DMS53 treated with DMSO at 0.1 percent for 48 hours (cell line): Measurements from ENCODE around the gene DNAH1.
"Not testable (repeated sequence)": the region's sequence is repeated elsewhere in the genome, so short reads cannot be mapped to it uniquely, and the experiment has no call there.

ENCODE experiments used
- DNase-seq: peaks from one replicate; lab custom pipeline; 2025; ENCODE audit not compliant: unreplicated experiment; lab: John Stamatoyannopoulos, UW

DNAH1 gene

DNA sequence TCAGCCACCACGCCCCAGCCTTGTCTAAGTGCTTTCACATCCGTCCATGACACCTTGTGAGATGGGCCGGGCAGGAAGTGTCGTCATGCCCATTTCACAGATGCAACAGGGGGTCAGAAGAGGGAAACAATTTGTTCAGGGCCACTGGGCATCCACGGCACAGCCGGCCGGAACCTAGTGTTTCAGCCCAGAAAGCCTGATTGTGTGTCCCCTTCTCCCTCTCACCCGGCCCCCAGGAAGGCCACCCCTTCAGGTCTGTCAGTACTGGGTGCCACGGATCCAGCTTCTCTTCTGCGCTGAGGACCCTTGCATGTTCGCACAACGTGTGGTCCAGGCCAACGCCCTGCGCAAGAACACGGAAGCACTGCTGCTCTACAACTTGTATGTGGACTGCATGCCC lies 15.8 kb downstream of the DNAH1 start:
- no peak for DNase-seq

DNA sequence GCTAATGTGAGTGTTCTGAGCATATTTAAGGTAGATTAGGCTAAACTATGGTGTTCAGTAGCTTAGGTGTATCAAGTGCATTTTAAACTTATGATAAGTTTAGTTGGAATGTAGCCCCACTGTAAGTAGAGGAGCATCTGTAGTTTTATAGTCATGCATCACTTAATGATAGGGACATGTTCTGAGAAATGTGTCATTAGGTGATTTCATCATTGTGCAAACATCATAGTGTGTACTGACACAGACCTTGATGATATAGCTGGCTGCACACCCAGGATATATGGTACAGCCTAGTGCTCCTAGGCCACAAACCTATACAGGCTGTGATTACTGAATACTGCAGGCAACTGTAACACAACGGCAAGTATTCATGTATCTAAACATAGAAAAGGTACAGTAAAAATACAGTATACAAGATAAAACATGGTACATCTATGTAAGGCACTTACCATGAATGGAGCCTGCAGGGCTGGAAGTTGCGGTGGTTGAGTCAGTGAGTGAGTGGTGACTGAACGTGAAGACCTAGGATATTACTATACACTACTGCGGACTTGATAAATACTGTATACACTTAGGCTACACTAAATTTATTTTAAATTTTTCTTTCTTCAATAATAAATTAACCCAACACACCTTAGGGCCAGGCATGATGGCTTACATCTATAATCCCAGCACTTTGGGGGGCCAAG lies 17.9 kb downstream of the DNAH1 start:
- peak; percentile 32 for DNase-seq

GRCh38 chr3:52338131-52338530 lies 22.0 kb downstream of the DNAH1 start:
- not testable (repeated sequence) for DNase-seq

DNA sequence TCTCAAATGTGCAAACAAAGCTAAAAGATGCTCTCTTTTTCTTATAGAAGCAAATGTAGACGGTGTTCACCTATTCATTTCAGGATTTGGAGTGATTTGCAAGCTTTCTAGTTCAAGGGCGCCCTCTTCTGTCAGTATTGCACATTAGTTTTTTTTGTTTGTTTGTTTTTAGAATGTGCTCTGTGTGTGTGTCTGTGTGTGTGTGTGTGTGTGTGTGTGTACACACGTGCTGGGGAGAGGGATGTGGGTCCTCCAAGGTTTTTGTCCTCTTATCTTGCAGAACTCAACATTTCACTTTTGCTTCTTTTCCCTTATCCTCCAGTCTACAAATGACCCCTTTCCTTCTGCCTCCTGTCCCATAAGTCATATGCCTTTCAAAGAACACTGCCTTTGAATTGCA lies 23.5 kb downstream of the DNAH1 start:
- peak; percentile 6 for DNase-seq

GRCh38 chr3:52341123-52341522 lies 25.0 kb downstream of the DNAH1 start:
- no peak for DNase-seq

DNA sequence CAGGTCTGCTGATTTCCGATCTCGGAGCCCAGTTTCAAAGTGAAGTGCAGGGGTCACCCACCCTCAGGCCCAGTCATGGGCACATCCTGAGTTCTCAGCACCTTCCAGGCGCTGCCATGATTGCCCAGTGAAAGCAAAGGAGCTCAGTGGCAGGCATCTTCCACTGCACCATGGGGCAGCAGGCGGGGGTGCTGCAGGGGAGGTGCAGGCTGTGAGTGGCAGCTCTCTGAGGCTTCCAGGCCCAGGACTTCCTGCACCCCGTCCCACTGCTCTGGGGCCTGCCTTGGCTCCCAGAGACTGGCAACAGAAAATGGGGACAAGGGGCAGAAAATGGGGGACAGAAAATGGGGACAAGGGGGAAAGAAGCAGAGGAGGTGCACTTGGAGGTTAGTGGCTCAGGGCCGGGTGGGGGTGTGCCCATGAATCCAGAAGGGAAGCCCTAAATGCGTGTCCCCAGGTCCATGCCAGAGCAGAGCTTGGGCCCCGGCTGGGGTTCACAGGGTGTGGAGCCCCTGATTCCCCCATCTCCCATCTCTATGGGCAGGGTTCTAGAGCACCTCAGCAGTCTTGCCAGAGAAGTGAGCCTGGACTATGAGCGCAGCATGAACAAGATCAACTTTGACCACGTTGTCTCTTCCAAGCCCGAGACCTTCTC lies 28.0 kb downstream of the DNAH1 start:
- DNase-seq = no peak

DNA sequence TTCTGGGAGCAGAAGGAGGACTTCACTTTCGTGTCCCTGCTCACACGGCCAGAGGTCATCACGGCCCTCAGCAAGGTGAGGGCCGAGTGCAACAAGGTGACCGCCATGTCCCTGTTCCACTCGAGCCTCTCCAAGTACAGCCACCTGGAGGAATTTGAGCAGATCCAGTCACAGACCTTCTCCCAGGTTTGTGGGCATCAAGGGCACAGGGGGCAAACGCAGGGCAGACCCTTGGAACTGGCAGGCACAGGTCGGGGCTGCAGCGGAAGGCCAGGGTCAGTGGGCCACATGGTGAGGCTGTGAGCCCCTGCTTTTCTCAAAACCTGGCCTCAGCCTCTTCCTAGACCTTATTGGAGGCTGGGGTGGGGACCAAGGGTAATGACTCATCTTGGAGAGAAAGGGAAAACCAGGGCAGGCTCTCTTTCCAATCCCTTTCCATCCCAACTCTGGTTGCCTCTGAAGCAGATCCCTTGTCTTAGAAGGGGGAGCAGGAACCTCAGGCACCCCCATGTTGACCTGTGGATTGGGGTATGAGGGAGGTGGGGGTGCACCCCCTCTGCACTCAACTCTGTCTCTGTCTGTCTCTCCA lies 29.5 kb downstream of the DNAH1 start:
- no peak for DNase-seq

GRCh38 chr3:52346623-52347530 lies 30.8 kb downstream of the DNAH1 start:
- DNase-seq = no peak

DNA sequence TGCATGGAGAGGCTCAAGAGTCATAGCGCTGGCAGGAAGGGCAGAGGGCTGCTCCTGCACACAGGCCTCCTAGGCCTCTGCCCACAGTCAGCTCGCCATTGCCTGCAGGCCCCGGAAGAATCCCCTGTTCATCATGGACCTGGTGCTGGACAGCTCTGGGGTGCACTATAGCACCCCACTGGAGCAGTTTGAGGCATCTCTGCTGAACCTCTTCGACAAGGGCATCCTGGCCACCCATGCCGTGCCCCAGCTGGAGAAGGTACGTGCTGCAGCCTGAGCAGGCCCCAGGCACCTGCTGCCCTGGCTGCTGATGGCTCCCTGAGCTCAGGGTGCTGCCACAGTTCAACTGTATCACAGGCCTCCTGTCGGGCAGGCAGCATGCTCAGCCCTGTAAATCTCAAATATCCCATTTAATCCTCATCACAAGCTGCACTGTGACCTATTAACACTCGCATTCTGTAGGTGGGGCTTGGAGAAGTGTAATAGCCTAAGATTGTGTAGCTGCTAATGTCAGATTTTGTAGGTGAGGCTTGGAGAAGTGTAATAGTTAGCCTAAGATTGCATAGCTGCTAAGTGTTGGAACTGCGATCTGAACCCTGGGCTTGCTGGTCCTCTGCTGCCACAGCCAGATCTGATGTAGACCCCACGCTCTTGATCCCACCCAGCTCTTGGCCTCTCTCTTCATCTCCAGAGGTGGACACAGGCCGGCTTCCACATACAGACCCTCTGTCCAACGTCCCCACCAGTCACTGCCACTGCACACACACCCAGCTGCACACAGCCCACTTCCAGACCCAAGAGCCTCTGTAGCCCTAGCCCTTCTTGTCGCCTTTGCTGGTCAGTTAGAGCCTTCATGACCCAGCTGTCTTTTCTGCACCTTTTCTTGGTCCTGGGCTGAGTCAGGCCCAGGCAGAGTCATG lies 31.9 kb downstream of the DNAH1 start:
- DNase-seq = no peak

DNA sequence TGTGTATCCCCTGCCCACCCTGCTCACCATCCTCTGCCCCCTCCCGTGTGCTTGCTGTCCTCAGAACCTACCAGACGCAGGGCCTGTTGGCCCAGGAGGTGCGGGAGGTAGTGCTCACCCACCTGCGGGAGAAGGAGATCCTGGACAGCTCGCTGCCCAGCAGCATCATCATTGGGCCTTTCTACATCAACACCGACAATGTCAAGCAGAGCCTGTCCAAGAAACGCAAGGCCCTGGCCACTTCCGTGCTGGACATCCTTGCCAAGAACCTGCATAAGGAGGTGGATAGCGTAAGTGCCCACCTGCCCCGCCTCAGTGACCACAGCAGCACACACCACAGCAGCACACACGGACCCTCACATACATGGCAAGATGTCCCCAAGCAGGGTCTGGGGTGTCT lies 33.0 kb downstream of the DNAH1 start:
- DNase-seq = no peak

GRCh38 chr3:52349611-52350395 lies 33.7 kb downstream of the DNAH1 start:
- no peak for DNase-seq

GRCh38 chr3:52350416-52350815 lies 34.3 kb downstream of the DNAH1 start:
- DNase-seq = no peak

DNA sequence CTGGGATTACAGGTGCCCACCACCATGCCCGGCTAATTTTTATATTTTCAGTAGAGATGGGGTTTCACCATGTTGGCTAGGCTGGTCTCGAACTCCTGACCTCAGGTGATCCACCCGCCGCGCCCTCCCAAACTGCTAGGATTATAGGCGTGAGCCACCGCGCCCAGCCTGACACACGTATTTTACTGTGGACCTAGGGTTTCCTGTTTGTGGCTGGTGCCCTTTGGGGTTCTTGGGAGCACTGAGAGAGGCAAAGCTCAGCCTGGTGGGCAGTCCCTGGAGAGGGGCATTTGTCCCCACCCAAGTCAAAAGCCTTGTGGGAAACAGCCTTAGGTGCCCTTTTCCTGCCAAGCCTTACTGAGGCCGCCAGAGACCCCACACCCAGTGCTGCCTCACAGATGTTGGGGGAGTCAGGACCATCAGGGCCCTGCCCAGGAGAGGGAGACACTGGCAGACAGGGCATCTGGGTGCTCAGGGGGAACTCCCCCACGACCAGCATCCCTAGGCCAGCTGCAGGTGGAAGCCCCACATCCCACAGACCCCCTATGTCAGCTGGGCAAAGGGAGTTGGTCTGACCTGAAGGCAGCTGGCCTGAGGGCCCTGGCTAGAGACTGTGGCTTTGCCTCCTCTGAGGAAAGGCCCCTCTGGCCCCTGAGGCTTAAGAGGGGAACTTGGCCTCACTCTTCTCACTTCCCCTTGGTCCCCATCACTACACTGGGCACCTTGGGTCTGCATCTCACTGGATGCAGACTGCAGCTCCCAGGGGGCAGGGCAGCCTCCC lies 35.1 kb downstream of the DNAH1 start:
- no peak for DNase-seq

- no peak for DNase-seq
Measured at GRCh38 chr3:52351762-52352368, 35.7 kb downstream of the DNAH1 start.

- no peak for DNase-seq
Measured at GRCh38 chr3:52352566-52352965, 36.4 kb downstream of the DNAH1 start.

GRCh38 chr3:52353291-52353855 lies 37.3 kb downstream of the DNAH1 start:
- DNase-seq = no peak

GRCh38 chr3:52354676-52355075 lies 38.6 kb downstream of the DNAH1 start:
- DNase-seq = no peak

- DNase-seq = no peak
Measured at GRCh38 chr3:52355526-52355925, 39.4 kb downstream of the DNAH1 start.
